Activated CD8-positive, alpha-beta T cell treated with anti-CD3 and anti-CD28 coated beads for 36 hours (primary cell): Measurements from ENCODE around the gene NBDY. TPM values are rescaled to one million over a fixed set of nuclear protein-coding genes. Genes with fewer than 3 reads are reported as not detected.

Source experiments
- ATAC-seq: fragments of 200-7000 bp; cut with Tn5 transposase; one replicate; pipeline ENCODE4 v1.10.0; 2021; ENCODE audit warnings: mild to moderate bottlenecking, moderate library complexity
- CTCF ChIA-PET: fragments of 350-600 bp; sonication (Branson Sonifier 250); formaldehyde crosslinking; loops from one replicate; lab custom pipeline; 2021; ENCODE audit warnings: antibody characterized with exemption; lab: Charles Lee
- POLR2A ChIA-PET: fragments of 350-600 bp; sonication (Branson Sonifier 250); formaldehyde crosslinking; loops from one replicate; lab custom pipeline; 2021; ENCODE audit warnings: antibody characterized with exemption; lab: Charles Lee
- DNase-seq: peaks from one replicate; pipeline ENCODE4 v3.0.0-alpha.2; 2020
- H3K27ac Mint-ChIP-seq: one replicate; pipeline ENCODE4 v1.8.0; 2021; ENCODE audit warnings: mild to moderate bottlenecking, mixed read lengths
- H3K27me3 Mint-ChIP-seq: one replicate; pipeline ENCODE4 v1.8.0; 2021; ENCODE audit warnings: mixed read lengths
- H3K36me3 Mint-ChIP-seq: one replicate; pipeline ENCODE4 v1.8.0; 2021; ENCODE audit warnings: low read depth, mixed read lengths
- H3K4me1 Mint-ChIP-seq: one replicate; pipeline ENCODE4 v1.8.0; 2021; ENCODE audit warnings: low read depth, mixed read lengths
- H3K4me3 Mint-ChIP-seq: one replicate; pipeline ENCODE4 v1.8.0; 2021; ENCODE audit warnings: mild to moderate bottlenecking, moderate library complexity, mixed read lengths
- H3K9me3 Mint-ChIP-seq: one replicate; pipeline ENCODE4 v1.8.0; 2021; ENCODE audit warnings: mixed read lengths
- CTCF ChIP-seq: fragments of 200-600 bp; IDR thresholded peaks from one replicate; pipeline ENCODE4 v1.8.0; 2022; ENCODE audit warnings: antibody characterized with exemption, mild to moderate bottlenecking
- intact Hi-C: fragments of 100-400 bp; cut with micrococcal nuclease; formaldehyde crosslinking; loops from one replicate; pipeline ENCODE4 v1.10.0; 2022
- total RNA-seq, 2 experiments: library from RNA; stranded (reverse); gene quantifications; one replicate each; pipeline ENCODE4 v1.2.3, GENCODE V29; 2021

The NBDY gene
- total RNA-seq, 2 experiments from 2014 or later: 31.6 to 36.8 TPM

- POLR2A ChIA-PET: no interaction called here
- DNase-seq (no peak), ATAC-seq (no peak)
- H3K27ac Mint-ChIP-seq: peak overlapping the region; percentile 30
- H3K4me3 Mint-ChIP-seq: no peak overlapping the region
- TF ChIP-seq CTCF: no peak
- H3K27me3 Mint-ChIP-seq: no peaks in the 10 kb centered on the region
- intact Hi-C loops: no loop called here
- CTCF ChIA-PET: no interaction called here
- peaks cover 2% of the 10 kb centered on the region for H3K36me3 Mint-ChIP-seq
- peaks cover 27% of the 10 kb centered on the region for H3K4me1 Mint-ChIP-seq
- no peaks in the 10 kb centered on the region for H3K9me3 Mint-ChIP-seq
Observed at GRCh38 chrX:56782791-56783449, 53.9 kb downstream of the NBDY start.

GRCh38 chrX:56783450-56783831 lies 54.4 kb downstream of the NBDY start:
- H3K27me3 Mint-ChIP-seq: no peaks in the 10 kb centered on the region
- TF ChIP-seq CTCF: no peak
- intact Hi-C loops: no loop called here
- H3K36me3 Mint-ChIP-seq: peaks cover 2% of the 10 kb centered on the region
- peaks cover 27% of the 10 kb centered on the region for H3K4me1 Mint-ChIP-seq
- ChIA-PET CTCF (no interaction called here), POLR2A (no interaction called here)
- DNase-seq: no peak
- no peak overlapping the region for H3K4me3 Mint-ChIP-seq
- no peak overlapping the region for H3K27ac Mint-ChIP-seq
- ATAC-seq: no peak
- H3K9me3 Mint-ChIP-seq: no peaks in the 10 kb centered on the region

GRCh38 chrX:56783996-56784620 lies 55.1 kb downstream of the NBDY start:
- no peak for ATAC-seq
- CTCF ChIA-PET: no interaction called here
- no peak overlapping the region for H3K27ac Mint-ChIP-seq
- no peaks in the 10 kb centered on the region for H3K27me3 Mint-ChIP-seq
- POLR2A ChIA-PET: no interaction called here
- peaks cover 27% of the 10 kb centered on the region for H3K4me1 Mint-ChIP-seq
- no peak for TF ChIP-seq CTCF
- DNase-seq: no peak
- peaks cover 2% of the 10 kb centered on the region for H3K36me3 Mint-ChIP-seq
- no peak overlapping the region for H3K4me3 Mint-ChIP-seq
- intact Hi-C loops: no loop called here
- H3K9me3 Mint-ChIP-seq: no peaks in the 10 kb centered on the region

GRCh38 chrX:56784666-56785065 lies 55.6 kb downstream of the NBDY start:
- Mint-ChIP-seq H3K9me3 (no peaks in the 10 kb centered on the region), H3K36me3 (peaks cover 2% of the 10 kb centered on the region), H3K27me3 (no peaks in the 10 kb centered on the region), H3K27ac (no peak overlapping the region), H3K4me1 (peaks cover 27% of the 10 kb centered on the region), H3K4me3 (no peak overlapping the region)
- ATAC-seq (no peak), DNase-seq (no peak)
- POLR2A ChIA-PET: no interaction called here
- CTCF ChIA-PET: no interaction called here
- no peak for TF ChIP-seq CTCF
- intact Hi-C loops: no loop called here

GRCh38 chrX:56785442-56785841 lies 56.4 kb downstream of the NBDY start:
- Mint-ChIP-seq H3K4me1 (peaks cover 27% of the 10 kb centered on the region), H3K4me3 (no peak overlapping the region), H3K27ac (no peak overlapping the region), H3K27me3 (no peaks in the 10 kb centered on the region), H3K36me3 (peaks cover 2% of the 10 kb centered on the region), H3K9me3 (no peaks in the 10 kb centered on the region)
- DNase-seq (no peak), ATAC-seq (no peak)
- POLR2A ChIA-PET: no interaction called here
- intact Hi-C loops: no loop called here
- no peak for TF ChIP-seq CTCF
- CTCF ChIA-PET: no interaction called here
